ENCODE results near the gene PARM1. TPM values are rescaled to one million over a fixed set of nuclear protein-coding genes. Genes with fewer than 3 reads are reported as not detected.

Gene PARM1
- total and polyA plus RNA-seq, 9 of the 15 experiments (the other 6 are each of a cell fraction or from before 2014, with no cell fraction given): 0.07 TPM; not detected in 8

DNA sequence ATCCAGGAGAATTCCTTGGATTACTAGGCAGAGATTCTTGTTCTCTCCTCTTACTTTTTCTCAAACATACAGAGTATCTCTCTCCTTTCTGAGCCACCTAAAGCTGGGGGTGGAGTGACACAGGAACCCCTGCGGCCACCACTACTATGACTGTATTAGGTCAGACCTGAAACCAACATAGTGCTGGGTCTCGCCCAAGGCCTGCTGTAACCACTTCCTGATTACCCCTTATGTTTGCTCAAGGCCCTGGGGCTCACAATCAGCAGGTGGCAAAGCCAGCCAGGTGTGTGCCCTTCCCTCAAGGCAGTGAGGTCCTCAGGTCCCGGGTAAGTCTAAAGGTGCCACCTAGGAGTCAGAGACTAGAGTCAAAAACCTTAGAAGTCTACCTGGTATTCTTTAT is 166.4 kb downstream of the PARM1 start:
- in situ Hi-C loops (cut with MboI): no loop called here

More for the DNA sequence above, 166.4 kb downstream of the PARM1 start:
- H3K9me1 ChIP-seq (ENCODE audit: control insufficient read depth, insufficient read depth, low read length): no peaks in the 10 kb centered on the region
- intact Hi-C loops (cut with micrococcal nuclease): no loop called here
- ATAC-seq (no peak), FAIRE-seq (no peak), DNase-seq (ENCODE audit: extremely low read depth in 1 of 4, low spot score in 3 of 4) (no peak)
- ChIA-PET POLR2A (no interaction called here), CTCF (ENCODE audit: low intra/inter-chr PET ratio) (no interaction called here)
- BruUV-seq (replicated peaks): no TSS peak
- H3K9me3 ChIP-seq (replicated peaks; ENCODE audit: control insufficient read depth, insufficient read depth, low read depth, low read length): no peaks in the 10 kb centered on the region
- no peak overlapping the region for H3K4me2 ChIP-seq (ENCODE audit: insufficient read depth, low read length)
- H3K27me3 ChIP-seq (ENCODE audit: control insufficient read depth in 2 of 2, insufficient read depth in 2 of 2, low read length in 2 of 2): no peaks in the 10 kb centered on the region
- no peak overlapping the region for H3K4me3 ChIP-seq
- no peaks in the 10 kb centered on the region for H3K36me3 ChIP-seq (ENCODE audit: control insufficient read depth, insufficient read depth, low read length)
- H3K9ac ChIP-seq (ENCODE audit: insufficient read depth in 1 of 2, low read depth in 2 of 2, low read length in 2 of 2): no peak overlapping the region
- no peak overlapping the region for H3K27ac ChIP-seq (ENCODE audit: extremely low read depth, low read depth, low read length)
- no peaks in the 10 kb centered on the region for H3K79me2 ChIP-seq (ENCODE audit: control insufficient read depth, insufficient read depth, low read length)
- TF ChIP-seq, protein P1, sequence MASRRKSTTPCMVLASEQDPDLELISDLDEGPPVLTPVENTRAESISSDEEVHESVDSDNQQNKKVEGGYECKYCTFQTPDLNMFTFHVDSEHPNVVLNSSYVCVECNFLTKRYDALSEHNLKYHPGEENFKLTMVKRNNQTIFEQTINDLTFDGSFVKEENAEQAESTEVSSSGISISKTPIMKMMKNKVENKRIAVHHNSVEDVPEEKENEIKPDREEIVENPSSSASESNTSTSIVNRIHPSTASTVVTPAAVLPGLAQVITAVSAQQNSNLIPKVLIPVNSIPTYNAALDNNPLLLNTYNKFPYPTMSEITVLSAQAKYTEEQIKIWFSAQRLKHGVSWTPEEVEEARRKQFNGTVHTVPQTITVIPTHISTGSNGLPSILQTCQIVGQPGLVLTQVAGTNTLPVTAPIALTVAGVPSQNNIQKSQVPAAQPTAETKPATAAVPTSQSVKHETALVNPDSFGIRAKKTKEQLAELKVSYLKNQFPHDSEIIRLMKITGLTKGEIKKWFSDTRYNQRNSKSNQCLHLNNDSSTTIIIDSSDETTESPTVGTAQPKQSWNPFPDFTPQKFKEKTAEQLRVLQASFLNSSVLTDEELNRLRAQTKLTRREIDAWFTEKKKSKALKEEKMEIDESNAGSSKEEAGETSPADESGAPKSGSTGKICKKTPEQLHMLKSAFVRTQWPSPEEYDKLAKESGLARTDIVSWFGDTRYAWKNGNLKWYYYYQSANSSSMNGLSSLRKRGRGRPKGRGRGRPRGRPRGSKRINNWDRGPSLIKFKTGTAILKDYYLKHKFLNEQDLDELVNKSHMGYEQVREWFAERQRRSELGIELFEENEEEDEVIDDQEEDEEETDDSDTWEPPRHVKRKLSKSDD (conservative IDR thresholded peaks at IDR 0.05; ENCODE audit: low read length): no peak
- TF ChIP-seq TAL1 (IDR thresholded peaks at IDR 0.05) (no peak), SRSF7 (optimal IDR thresholded peaks at IDR 0.05; ENCODE audit: low read depth, low read length) (no peak), SETDB1 (IDR thresholded peaks at IDR 0.05; ENCODE audit: low read length) (no peak), SIX5 (IDR thresholded peaks at IDR 0.05; ENCODE audit: borderline replicate concordance in 1 of 2, insufficient read depth in 1 of 2, low read depth in 1 of 2, low read length in 2 of 2) (no peak), FOS (IDR thresholded peaks at IDR 0.05; ENCODE audit: extremely low read depth, insufficient read length) (no peak)
- TF ChIP-seq, protein P2, sequence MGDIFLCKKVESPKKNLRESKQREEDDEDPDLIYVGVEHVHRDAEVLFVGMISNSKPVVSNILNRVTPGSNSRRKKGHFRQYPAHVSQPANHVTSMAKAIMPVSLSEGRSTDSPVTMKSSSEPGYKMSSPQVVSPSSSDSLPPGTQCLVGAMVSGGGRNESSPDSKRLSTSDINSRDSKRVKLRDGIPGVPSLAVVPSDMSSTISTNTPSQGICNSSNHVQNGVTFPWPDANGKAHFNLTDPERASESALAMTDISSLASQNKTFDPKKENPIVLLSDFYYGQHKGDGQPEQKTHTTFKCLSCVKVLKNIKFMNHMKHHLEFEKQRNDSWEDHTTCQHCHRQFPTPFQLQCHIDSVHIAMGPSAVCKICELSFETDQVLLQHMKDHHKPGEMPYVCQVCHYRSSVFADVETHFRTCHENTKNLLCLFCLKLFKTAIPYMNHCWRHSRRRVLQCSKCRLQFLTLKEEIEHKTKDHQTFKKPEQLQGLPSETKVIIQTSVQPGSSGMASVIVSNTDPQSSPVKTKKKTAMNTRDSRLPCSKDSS (IDR thresholded peaks at IDR 0.05; ENCODE audit: low read depth, partially characterized antibody): no peak
- TF ChIP-seq, protein P3, sequence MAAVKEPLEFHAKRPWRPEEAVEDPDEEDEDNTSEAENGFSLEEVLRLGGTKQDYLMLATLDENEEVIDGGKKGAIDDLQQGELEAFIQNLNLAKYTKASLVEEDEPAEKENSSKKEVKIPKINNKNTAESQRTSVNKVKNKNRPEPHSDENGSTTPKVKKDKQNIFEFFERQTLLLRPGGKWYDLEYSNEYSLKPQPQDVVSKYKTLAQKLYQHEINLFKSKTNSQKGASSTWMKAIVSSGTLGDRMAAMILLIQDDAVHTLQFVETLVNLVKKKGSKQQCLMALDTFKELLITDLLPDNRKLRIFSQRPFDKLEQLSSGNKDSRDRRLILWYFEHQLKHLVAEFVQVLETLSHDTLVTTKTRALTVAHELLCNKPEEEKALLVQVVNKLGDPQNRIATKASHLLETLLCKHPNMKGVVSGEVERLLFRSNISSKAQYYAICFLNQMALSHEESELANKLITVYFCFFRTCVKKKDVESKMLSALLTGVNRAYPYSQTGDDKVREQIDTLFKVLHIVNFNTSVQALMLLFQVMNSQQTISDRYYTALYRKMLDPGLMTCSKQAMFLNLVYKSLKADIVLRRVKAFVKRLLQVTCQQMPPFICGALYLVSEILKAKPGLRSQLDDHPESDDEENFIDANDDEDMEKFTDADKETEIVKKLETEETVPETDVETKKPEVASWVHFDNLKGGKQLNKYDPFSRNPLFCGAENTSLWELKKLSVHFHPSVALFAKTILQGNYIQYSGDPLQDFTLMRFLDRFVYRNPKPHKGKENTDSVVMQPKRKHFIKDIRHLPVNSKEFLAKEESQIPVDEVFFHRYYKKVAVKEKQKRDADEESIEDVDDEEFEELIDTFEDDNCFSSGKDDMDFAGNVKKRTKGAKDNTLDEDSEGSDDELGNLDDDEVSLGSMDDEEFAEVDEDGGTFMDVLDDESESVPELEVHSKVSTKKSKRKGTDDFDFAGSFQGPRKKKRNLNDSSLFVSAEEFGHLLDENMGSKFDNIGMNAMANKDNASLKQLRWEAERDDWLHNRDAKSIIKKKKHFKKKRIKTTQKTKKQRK (IDR thresholded peaks at IDR 0.05; ENCODE audit: borderline replicate concordance, low read depth, low read length): no peak
- no peaks in the 10 kb centered on the region for H4K20me1 ChIP-seq (replicated peaks; ENCODE audit: control insufficient read depth, insufficient read depth, low read length)
- no peak overlapping the region for H2AFZ ChIP-seq (ENCODE audit: low read depth, low read length)
- 0% methylated on average over 3 of the region's 3 CpGs for WGBS (ENCODE audit: insufficient coverage, low coverage, missing lambda C conversion rate)
- H3K4me1 ChIP-seq (replicated peaks in 1 of 2; ENCODE audit: control insufficient read depth in 2 of 2, insufficient read depth in 2 of 2, low read length in 2 of 2): no peaks in the 10 kb centered on the region
